Measurements from ENCODE around the gene CTBP1.

The CTBP1 gene

DNA sequence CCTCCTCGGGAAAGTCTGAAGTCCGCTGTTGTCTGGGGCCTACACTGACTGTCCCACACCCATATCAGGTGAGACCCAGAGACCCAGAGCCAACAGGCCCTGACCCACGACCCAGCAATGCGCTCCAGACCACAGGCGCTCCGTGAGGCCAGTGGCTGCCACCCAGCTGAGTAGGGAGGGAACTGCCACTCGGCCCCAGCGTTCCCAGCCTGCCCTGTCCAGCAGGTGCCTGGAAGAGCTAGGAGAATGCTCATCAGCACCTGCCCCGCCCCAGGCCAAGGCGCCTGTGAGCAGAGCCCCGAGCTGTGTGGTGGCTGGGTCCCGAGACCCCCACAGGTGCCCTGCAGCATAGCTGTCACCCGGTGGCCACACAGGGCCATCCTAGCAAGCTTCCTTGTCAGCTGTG, 79.2 kb downstream of the CTBP1 start:
- Histone ChIP-seq H3K36me3 (ENCODE audit: control insufficient read depth, insufficient read depth, low read length) (no peaks in the 10 kb centered on the region), H3K27me3 (replicated peaks; ENCODE audit: control insufficient read depth, insufficient read depth, low read length, poor library complexity, severe bottlenecking) (peaks cover 31% of the 10 kb centered on the region), H3K9me3 (ENCODE audit: control insufficient read depth, low read length) (no peaks in the 10 kb centered on the region), H3K4me1 (ENCODE audit: control insufficient read depth, insufficient read depth, low read length, poor library complexity, severe bottlenecking) (peaks cover 29% of the 10 kb centered on the region), H3K27ac (ENCODE audit: insufficient read depth, low read length, poor library complexity, severe bottlenecking) (no peak overlapping the region), H3K4me3 (ENCODE audit: insufficient read depth, low read depth, low read length, poor library complexity, severe bottlenecking) (no peak overlapping the region)
- DNase-seq = no peak

DNA sequence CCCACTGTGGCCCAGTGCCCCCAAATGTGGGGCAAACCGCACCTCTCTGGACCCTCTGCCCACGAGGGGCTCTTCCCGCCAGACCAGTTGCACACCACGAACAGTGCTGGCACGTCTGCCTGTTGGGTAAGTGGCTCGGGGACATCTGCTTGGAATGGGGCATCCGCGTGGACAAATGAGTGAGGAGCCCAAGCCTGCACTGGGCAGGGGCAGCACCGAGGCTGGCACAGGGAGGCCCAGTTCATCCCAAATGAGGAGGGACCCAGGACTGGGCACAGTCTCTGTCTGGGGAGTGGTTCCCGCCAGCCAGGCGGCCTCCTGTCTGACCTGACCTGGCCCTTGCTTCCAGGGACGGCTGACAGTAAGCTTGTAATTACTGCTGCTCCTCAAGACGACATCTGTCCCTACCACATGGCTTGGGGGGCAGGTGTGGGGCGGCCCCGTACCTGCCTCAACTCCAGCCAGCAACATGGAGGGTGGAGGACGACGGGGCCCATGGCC, 79.7 kb downstream of the CTBP1 start:
- Histone ChIP-seq H3K27ac (ENCODE audit: insufficient read depth, low read length, poor library complexity, severe bottlenecking) (no peak overlapping the region), H3K4me3 (ENCODE audit: insufficient read depth, low read depth, low read length, poor library complexity, severe bottlenecking) (no peak overlapping the region), H3K4me1 (ENCODE audit: control insufficient read depth, insufficient read depth, low read length, poor library complexity, severe bottlenecking) (peaks cover 29% of the 10 kb centered on the region), H3K9me3 (ENCODE audit: control insufficient read depth, low read length) (no peaks in the 10 kb centered on the region), H3K27me3 (replicated peaks; ENCODE audit: control insufficient read depth, insufficient read depth, low read length, poor library complexity, severe bottlenecking) (peaks cover 31% of the 10 kb centered on the region), H3K36me3 (ENCODE audit: control insufficient read depth, insufficient read depth, low read length) (no peaks in the 10 kb centered on the region)
- DNase-seq = no peak

DNA sequence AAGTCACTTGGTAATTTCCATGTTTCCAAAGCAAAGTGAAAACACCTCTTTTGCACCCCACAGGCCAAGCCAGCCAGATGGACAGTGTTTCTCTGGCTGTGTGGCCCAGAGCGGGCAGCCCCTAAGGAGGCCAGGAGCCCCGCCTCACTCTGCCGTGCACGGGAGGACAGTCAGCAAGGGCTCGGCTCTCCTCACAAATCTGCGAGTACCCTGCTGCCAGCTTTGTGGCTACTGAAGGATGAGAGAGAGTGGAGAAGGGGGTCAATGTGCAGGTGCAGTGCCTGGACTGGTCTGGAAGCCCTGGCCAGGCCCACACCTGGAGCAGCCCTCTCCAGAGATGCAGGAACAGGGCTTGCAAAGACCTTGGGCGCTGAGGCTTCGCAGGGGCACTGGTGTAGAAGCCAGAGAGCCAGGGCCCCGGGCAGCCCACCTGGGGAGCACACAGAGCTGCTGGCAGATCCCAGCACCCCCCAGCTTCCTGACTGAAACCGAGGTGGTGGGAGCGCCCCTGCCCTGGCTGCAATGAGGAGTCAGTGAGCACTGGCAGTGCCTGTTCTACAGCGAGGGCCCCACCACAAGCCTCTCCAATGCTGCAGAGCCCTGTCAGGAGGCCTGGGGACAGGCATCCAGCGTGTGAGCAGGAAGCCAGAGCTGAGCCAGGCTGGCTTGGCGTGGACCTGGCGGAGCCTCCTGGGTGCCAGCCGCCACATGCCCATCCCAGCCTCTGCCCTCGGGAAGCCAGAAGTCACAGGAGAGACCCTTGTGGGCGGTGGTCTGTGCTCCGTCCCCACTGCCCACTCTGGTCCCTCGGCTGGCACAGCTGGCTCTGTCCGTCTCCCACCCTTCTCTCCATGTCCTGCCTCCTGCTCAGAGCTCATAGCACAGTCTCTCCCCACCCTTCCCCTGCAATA, 80.5 kb downstream of the CTBP1 start:
- peak overlapping the region; percentile 100 for H3K4me3 ChIP-seq (ENCODE audit: insufficient read depth, low read depth, low read length, poor library complexity, severe bottlenecking)

DNA sequence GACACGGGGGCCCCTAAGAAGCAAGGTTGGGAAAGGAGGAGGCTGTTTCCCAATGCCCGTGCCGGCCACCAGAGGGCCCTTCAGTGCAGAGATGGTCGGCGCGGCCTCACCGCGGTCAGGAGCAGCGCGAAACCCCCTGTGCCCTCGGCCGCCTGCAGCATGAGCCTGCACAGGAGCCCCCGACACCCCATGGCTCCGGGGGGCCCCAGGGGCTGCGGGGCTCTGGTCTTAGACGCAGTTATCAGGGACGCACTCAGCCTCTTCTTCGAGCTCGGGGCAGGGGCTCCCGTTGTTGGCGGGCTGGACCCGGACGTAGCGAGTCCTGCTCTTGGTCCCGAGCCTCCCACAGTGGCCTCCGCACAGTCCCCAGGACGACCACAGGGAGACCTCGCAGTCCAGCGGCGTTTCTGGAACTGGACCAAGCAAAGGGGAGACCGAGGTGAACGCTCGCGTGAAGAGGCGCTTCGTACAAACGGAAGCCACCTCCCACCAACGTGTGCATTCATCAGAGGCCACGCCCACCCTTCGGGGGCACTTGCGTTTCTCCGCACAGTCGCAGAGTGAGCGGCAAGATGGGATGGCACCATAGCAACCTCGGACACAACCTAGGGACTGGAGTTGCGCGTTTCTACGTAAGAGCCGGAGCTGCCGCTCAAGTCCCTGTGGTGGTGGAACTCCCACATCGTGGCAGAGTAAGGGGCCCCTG, 81.5 kb downstream of the CTBP1 start:
- Histone ChIP-seq H3K4me3 (ENCODE audit: insufficient read depth, low read depth, low read length, poor library complexity, severe bottlenecking) (peak overlapping the region; percentile 100), H3K27me3 (replicated peaks; ENCODE audit: control insufficient read depth, insufficient read depth, low read length, poor library complexity, severe bottlenecking) (peaks cover 22% of the 10 kb centered on the region), H3K36me3 (ENCODE audit: control insufficient read depth, insufficient read depth, low read length) (no peaks in the 10 kb centered on the region), H3K4me1 (ENCODE audit: control insufficient read depth, insufficient read depth, low read length, poor library complexity, severe bottlenecking) (peaks cover 27% of the 10 kb centered on the region), H3K27ac (ENCODE audit: insufficient read depth, low read length, poor library complexity, severe bottlenecking) (peak overlapping the region; percentile 78), H3K9me3 (ENCODE audit: control insufficient read depth, low read length) (no peaks in the 10 kb centered on the region)
- DNase-seq = peak; percentile 75 to 82 (median 78)

More for the DNA sequence above, 80.5 kb downstream of the CTBP1 start:
- Histone ChIP-seq H3K27ac (ENCODE audit: insufficient read depth, low read length, poor library complexity, severe bottlenecking) (no peak overlapping the region), H3K4me1 (ENCODE audit: control insufficient read depth, insufficient read depth, low read length, poor library complexity, severe bottlenecking) (peaks cover 29% of the 10 kb centered on the region), H3K36me3 (ENCODE audit: control insufficient read depth, insufficient read depth, low read length) (no peaks in the 10 kb centered on the region), H3K9me3 (ENCODE audit: control insufficient read depth, low read length) (no peaks in the 10 kb centered on the region), H3K27me3 (replicated peaks; ENCODE audit: control insufficient read depth, insufficient read depth, low read length, poor library complexity, severe bottlenecking) (peaks cover 31% of the 10 kb centered on the region)
- DNase-seq = no peak

DNA sequence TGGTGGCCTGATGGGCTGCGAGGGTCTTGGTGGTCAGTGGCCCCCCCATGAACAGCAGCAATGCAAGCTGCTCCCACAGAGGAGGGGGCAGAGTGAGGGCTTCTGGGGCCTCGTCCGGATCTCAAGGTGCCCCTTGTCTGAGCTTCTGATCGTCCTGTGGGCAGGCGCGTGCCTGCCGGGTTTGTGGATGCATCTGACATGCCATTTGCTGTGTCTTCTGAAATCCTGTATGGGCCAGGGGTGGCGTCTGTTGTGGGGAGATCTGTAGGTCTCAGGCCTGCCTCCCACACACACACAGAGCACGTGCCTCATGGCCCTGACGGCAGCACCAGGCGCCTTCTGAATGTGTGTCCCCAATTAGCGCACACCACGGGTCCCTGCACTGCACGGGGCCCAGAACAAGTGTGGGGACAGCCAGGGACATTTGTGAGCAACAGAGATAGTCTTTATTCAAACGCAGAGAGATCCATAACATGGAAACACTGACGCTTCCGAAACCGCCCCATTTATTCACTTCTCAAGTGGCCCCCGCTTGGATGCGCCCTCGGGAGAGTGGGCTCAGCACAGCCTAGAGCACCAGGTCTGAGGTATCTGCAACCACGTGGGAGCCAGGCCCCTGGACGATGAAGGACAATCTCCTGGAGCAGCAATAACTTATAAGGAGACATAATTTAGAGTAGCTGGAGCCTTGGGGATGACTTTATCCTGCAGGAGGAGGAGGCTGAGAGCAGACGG, 82.3 kb downstream of the CTBP1 start:
- Histone ChIP-seq H3K27ac (ENCODE audit: insufficient read depth, low read length, poor library complexity, severe bottlenecking) (no peak overlapping the region), H3K9me3 (ENCODE audit: control insufficient read depth, low read length) (no peaks in the 10 kb centered on the region), H3K27me3 (replicated peaks; ENCODE audit: control insufficient read depth, insufficient read depth, low read length, poor library complexity, severe bottlenecking) (peaks cover 15% of the 10 kb centered on the region), H3K36me3 (ENCODE audit: control insufficient read depth, insufficient read depth, low read length) (no peaks in the 10 kb centered on the region), H3K4me1 (ENCODE audit: control insufficient read depth, insufficient read depth, low read length, poor library complexity, severe bottlenecking) (peaks cover 19% of the 10 kb centered on the region), H3K4me3 (ENCODE audit: insufficient read depth, low read depth, low read length, poor library complexity, severe bottlenecking) (peak overlapping the region; percentile 100)
- DNase-seq = no peak

DNA sequence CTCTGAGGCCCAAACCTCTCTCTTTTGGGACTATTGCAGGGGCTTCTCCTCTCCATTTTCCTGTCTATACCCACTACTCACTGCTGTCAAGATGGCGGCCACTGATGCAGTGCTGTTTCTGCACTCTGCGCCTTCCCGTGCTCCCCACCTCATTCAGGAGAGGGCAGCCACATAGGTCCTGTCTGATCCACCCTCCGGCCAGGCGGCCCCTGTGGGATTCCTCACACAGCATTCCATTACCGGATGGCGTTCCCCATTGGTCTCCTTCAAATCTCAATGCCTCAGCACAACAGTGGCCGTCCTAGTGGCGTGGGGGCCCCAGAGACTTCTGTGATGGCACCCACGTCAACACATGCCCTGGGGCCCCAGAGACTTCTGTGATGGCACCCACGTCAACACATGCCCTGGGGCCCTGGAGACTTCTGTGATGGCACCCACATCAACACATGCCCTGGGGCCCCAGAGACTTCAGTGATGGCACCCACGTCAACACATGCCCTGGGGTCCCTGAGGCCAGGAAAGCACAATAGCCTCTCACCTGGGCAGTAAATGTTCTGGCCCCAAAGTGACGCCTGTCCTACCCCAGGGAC, 83.9 kb downstream of the CTBP1 start:
- Histone ChIP-seq H3K27ac (ENCODE audit: insufficient read depth, low read length, poor library complexity, severe bottlenecking) (no peak overlapping the region), H3K27me3 (replicated peaks; ENCODE audit: control insufficient read depth, insufficient read depth, low read length, poor library complexity, severe bottlenecking) (no peaks in the 10 kb centered on the region), H3K36me3 (ENCODE audit: control insufficient read depth, insufficient read depth, low read length) (no peaks in the 10 kb centered on the region), H3K9me3 (ENCODE audit: control insufficient read depth, low read length) (no peaks in the 10 kb centered on the region), H3K4me1 (ENCODE audit: control insufficient read depth, insufficient read depth, low read length, poor library complexity, severe bottlenecking) (peaks cover 13% of the 10 kb centered on the region), H3K4me3 (ENCODE audit: insufficient read depth, low read depth, low read length, poor library complexity, severe bottlenecking) (no peak overlapping the region)
- no peak for DNase-seq

DNA sequence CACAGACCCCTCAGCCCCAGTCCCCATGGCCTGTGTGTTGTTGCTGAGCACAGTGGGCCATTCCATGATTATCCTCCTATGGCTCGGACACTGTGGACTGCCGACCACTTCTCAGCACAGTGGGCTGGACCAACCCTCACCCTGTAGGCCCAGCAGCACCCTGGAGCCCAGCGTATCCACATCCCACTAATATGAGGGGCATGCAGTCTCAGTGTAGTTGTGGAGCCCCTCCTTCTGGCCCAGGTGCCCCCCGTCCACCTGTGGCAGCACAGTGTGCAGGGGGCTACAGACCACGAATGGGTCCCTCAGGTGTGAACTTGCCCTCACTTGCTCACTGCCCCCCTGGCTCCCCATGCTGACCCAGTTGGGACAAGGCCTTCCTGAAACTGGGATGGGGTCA, 84.5 kb downstream of the CTBP1 start:
- Histone ChIP-seq H3K27me3 (replicated peaks; ENCODE audit: control insufficient read depth, insufficient read depth, low read length, poor library complexity, severe bottlenecking) (no peaks in the 10 kb centered on the region), H3K27ac (ENCODE audit: insufficient read depth, low read length, poor library complexity, severe bottlenecking) (no peak overlapping the region), H3K4me1 (ENCODE audit: control insufficient read depth, insufficient read depth, low read length, poor library complexity, severe bottlenecking) (peaks cover 13% of the 10 kb centered on the region), H3K36me3 (ENCODE audit: control insufficient read depth, insufficient read depth, low read length) (no peaks in the 10 kb centered on the region), H3K4me3 (ENCODE audit: insufficient read depth, low read depth, low read length, poor library complexity, severe bottlenecking) (no peak overlapping the region), H3K9me3 (ENCODE audit: control insufficient read depth, low read length) (no peaks in the 10 kb centered on the region)
- DNase-seq = no peak

DNA sequence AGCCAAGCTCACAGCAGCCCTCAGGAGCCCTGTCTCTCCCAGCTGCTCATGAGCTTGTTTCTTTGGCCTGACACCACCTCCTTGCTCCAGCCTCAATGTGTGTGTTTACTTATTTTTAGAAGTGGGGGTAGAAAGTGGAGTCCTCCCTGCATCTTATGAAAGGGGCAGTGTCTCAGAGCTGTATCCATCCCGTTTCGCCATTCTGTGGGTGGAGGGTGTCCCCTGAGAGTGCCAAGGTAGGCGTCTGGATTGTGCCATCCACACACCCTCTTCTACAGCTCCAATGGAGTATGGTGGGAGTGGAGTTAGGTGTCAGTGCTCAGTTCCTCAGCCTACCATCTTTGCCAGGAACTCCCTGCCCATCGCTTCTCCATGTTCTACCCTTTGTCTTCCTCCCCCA, 84.9 kb downstream of the CTBP1 start:
- Histone ChIP-seq H3K4me3 (ENCODE audit: insufficient read depth, low read depth, low read length, poor library complexity, severe bottlenecking) (no peak overlapping the region), H3K36me3 (ENCODE audit: control insufficient read depth, insufficient read depth, low read length) (no peaks in the 10 kb centered on the region), H3K9me3 (ENCODE audit: control insufficient read depth, low read length) (no peaks in the 10 kb centered on the region), H3K27me3 (replicated peaks; ENCODE audit: control insufficient read depth, insufficient read depth, low read length, poor library complexity, severe bottlenecking) (no peaks in the 10 kb centered on the region), H3K4me1 (ENCODE audit: control insufficient read depth, insufficient read depth, low read length, poor library complexity, severe bottlenecking) (peaks cover 13% of the 10 kb centered on the region), H3K27ac (ENCODE audit: insufficient read depth, low read length, poor library complexity, severe bottlenecking) (no peak overlapping the region)
- no peak for DNase-seq

Data from effector memory CD4-positive, alpha-beta T cell (primary cell).